ENCODE data around the gene MDN1. TPM values are rescaled to one million over a fixed set of nuclear protein-coding genes. Genes with fewer than 3 reads are reported as not detected.

MDN1 gene
- polyA plus RNA-seq, 12 donors: 24.4 to 45.1 (median 29.9) TPM; not detected in 1

- peak; percentile 7 for DNase-seq
These were observed 209.4 kb downstream of the MDN1 start for GRCh38 chr6:89610149-89610642.

- DNase-seq: no peak
These were observed 213.7 kb downstream of the MDN1 start for GRCh38 chr6:89605861-89606260.

GRCh38 chr6:89604653-89605052 lies 214.9 kb downstream of the MDN1 start:
- DNase-seq: no peak

- no peak for DNase-seq
These were observed 217.4 kb downstream of the MDN1 start for GRCh38 chr6:89602166-89602565.

- no peak for DNase-seq
These were observed 219.9 kb downstream of the MDN1 start for GRCh38 chr6:89599727-89600126.

GRCh38 chr6:89597988-89598387 lies 221.6 kb downstream of the MDN1 start:
- DNase-seq: peak; percentile 25

GRCh38 chr6:89597372-89597771 lies 222.2 kb downstream of the MDN1 start:
- no peak for DNase-seq

GRCh38 chr6:89596484-89596883 lies 223.1 kb downstream of the MDN1 start:
- DNase-seq: no peak

GRCh38 chr6:89596056-89596455 lies 223.5 kb downstream of the MDN1 start:
- DNase-seq: no peak

Other genes with a start within 250 kb of the MDN1 start
- 10 to 100 TPM in 11 of 12 donors, not detected in 1; 25.3 to 54.1 (median 30.1) TPM for gene LYRM2, start 181.0 kb downstream of the MDN1 start, polyA plus RNA-seq (ENCODE audit: insufficient read length in 12 of 12)
- gene CASP8AP2, start 10.1 kb upstream of the MDN1 start, polyA plus RNA-seq (ENCODE audit: insufficient read length in 12 of 12): 10 to 100 TPM in 11 of 12 donors, not detected in 1; 12.3 to 19.9 (median 17.3) TPM
- not detected for gene GJA10, start 74.7 kb upstream of the MDN1 start, polyA plus RNA-seq (ENCODE audit: insufficient read length in 12 of 12)

All from muscle of arm (tissue), 12 donors.